HCT116 (cell line): Measurements from ENCODE around the gene RARS1. TPM values are rescaled to one million over a fixed set of nuclear protein-coding genes. Genes with fewer than 3 reads are reported as not detected.

Source experiments
- ATAC-seq: fragments of 200-7000 bp; cut with Tn5 transposase; 2 replicates; pipeline ENCODE4 v1.9.1; 2020; ENCODE audit warnings: mild to moderate bottlenecking, moderate library complexity
- BruUV-seq: library from RNA; stranded (reverse); fragments of 400-500 nt; replicated peaks from 2 replicates; lab custom pipeline; 2021; lab: Mats Ljungman, UMichigan
- CTCF ChIA-PET: fragments of 300-600 bp; sonication (Branson Sonifier 250); formaldehyde crosslinking; loops from one replicate; lab custom pipeline; 2021; ENCODE audit warnings: antibody characterized with exemption; lab: Charles Lee
- POLR2A ChIA-PET: fragments of 300-600, 350-600 bp; sonication (Branson Sonifier 250); formaldehyde crosslinking; loops from one replicate; lab custom pipeline; 2021; ENCODE audit warnings: antibody characterized with exemption; lab: Charles Lee
- RAD21 ChIA-PET, 2 experiments: fragments of 300-600 bp; sonication (Branson Sonifier 250); formaldehyde crosslinking; loops; one replicate each; lab custom pipeline; 2023; ENCODE audit warnings: low total read pairs in 2 of 2; ENCODE audit not compliant: uncharacterized antibody in 2 of 2, unreplicated experiment in 2 of 2, low non-redundant PET in 1 of 2; lab: Charles Lee
- DNase-seq: peaks from one replicate; pipeline ENCODE4 v3.0.0-alpha.2; 2010; ENCODE audit warnings: low read depth, low spot score
- H2AFZ ChIP-seq: fragments of 200-600 bp; shearing (Covaris generic), sonication (generic); 2 replicates; pipeline ENCODE4 v1.6.1; 2017; ENCODE audit warnings: low read depth, mixed run types, mixed read lengths, antibody characterized with exemption, low read length; ENCODE audit not compliant: poor library complexity, severe bottlenecking
- H3K27ac ChIP-seq: 2 replicates; pipeline ENCODE4 v1.5.1; 2012; ENCODE audit warnings: low read depth, low read length
- H3K27me3 ChIP-seq: fragments of 200-600 bp; sonication (generic); 2 replicates; pipeline ENCODE4 v1.6.1; 2016; ENCODE audit warnings: mixed run types, low read length, mixed read lengths; ENCODE audit not compliant: insufficient read depth
- H3K36me3 ChIP-seq, 2 experiments: fragments of 200-500 bp in 1 of 2; fragments of 200-600 bp in 1 of 2; sonication (Bioruptor generic) in 1 of 2; sonication (generic) in 1 of 2; 2 replicates each; pipeline versions ENCODE4 v1.5.1 to v1.6.1; 2014 to 2016; ENCODE audit warnings: low read length in 2 of 2, inconsistent platforms in 1 of 2, mixed read lengths in 1 of 2, mixed run types in 1 of 2; ENCODE audit not compliant: insufficient read depth in 2 of 2, control insufficient read depth in 1 of 2
- H3K4me1 ChIP-seq, 2 experiments: fragments of 200-600 bp in 1 of 2; sonication (generic) in 1 of 2; 2 replicates each; pipeline versions ENCODE4 v1.5.1 to v1.6.1; 2012 to 2017; ENCODE audit warnings: low read length in 2 of 2, inconsistent platforms in 1 of 2, mild to moderate bottlenecking in 1 of 2, mixed read lengths in 1 of 2, mixed run types in 1 of 2, moderate library complexity in 1 of 2; ENCODE audit not compliant: insufficient read depth in 2 of 2, control insufficient read depth in 1 of 2
- H3K4me2 ChIP-seq: fragments of 200-600 bp; sonication (generic); 2 replicates; pipeline ENCODE4 v1.6.1; 2017; ENCODE audit warnings: mixed run types, low read length, mixed read lengths
- H3K4me3 ChIP-seq, 2 experiments: fragments of 200-600 bp in 1 of 2; sonication (generic) in 1 of 2; replicated peaks in 1 of 2; 2 replicates each; pipeline ENCODE4 v1.5.1; 2011 to 2016; ENCODE audit warnings: low read length in 2 of 2, control low read depth in 1 of 2, low read depth in 1 of 2, mild to moderate bottlenecking in 1 of 2, mixed read lengths in 1 of 2, mixed run types in 1 of 2
- H3K79me2 ChIP-seq: fragments of 200-600 bp; sonication (generic); 2 replicates; pipeline ENCODE4 v1.6.1; 2017; ENCODE audit warnings: mild to moderate bottlenecking, mixed run types, low read length, moderate library complexity, mixed read lengths; ENCODE audit not compliant: insufficient read depth
- H3K9ac ChIP-seq: fragments of 200-600 bp; sonication (generic); 2 replicates; pipeline ENCODE4 v1.6.1; 2016; ENCODE audit warnings: low read length, mixed read lengths
- H3K9me2 ChIP-seq: fragments of 200-600 bp; sonication (generic), shearing (Covaris generic); 2 replicates; pipeline ENCODE4 v1.6.1; 2017; ENCODE audit warnings: mixed run types, mild to moderate bottlenecking, moderate library complexity; ENCODE audit not compliant: insufficient read depth
- H3K9me3 ChIP-seq, 2 experiments: fragments of 200-500 bp in 1 of 2; fragments of 200-600 bp in 1 of 2; sonication (Bioruptor generic) in 1 of 2; sonication (generic) in 1 of 2; 2 replicates each; pipeline ENCODE4 v1.6.1; 2014 to 2017; ENCODE audit warnings: low read length in 2 of 2, mixed read lengths in 2 of 2, inconsistent platforms in 1 of 2, low read depth in 1 of 2, mild to moderate bottlenecking in 1 of 2, mixed run types in 1 of 2, moderate library complexity in 1 of 2; ENCODE audit not compliant: control insufficient read depth in 1 of 2, insufficient read depth in 1 of 2
- H4K20me1 ChIP-seq: fragments of 200-600 bp; sonication (generic), shearing (Covaris generic); 2 replicates; pipeline ENCODE4 v1.6.1; 2017; ENCODE audit warnings: mixed run types, mild to moderate bottlenecking, moderate library complexity; ENCODE audit not compliant: insufficient read depth
- CEBPB ChIP-seq: IDR thresholded peaks from 2 replicates; pipeline ENCODE4 v1.6.1; 2012; ENCODE audit warnings: low read depth
- EZH2 ChIP-seq: fragments of 200-600 bp; sonication (generic); IDR thresholded peaks from 2 replicates; pipeline ENCODE4 v1.6.1; 2017; ENCODE audit warnings: antibody characterized with exemption, mixed run types
- EZH2phosphoT487 ChIP-seq: fragments of 200-600 bp; IDR thresholded peaks from 2 replicates; pipeline ENCODE4 v1.6.1; 2018; ENCODE audit warnings: antibody characterized with exemption, borderline replicate concordance
- POLR2AphosphoS5 ChIP-seq: IDR thresholded peaks from 2 replicates; pipeline ENCODE4 v1.6.1; 2011; ENCODE audit warnings: mild to moderate bottlenecking, low read depth, low read length, moderate library complexity
- RAD21 ChIP-seq: IDR thresholded peaks from 2 replicates; pipeline ENCODE4 v1.6.1; 2012; ENCODE audit warnings: low read depth, mild to moderate bottlenecking
- SRF ChIP-seq: IDR thresholded peaks from 2 replicates; pipeline ENCODE4 v1.6.1; 2012; ENCODE audit warnings: low read depth
- TCF7L2 ChIP-seq: IDR thresholded peaks from 2 replicates; pipeline ENCODE4 v1.7.0; 2011; ENCODE audit warnings: borderline replicate concordance, inconsistent platforms; ENCODE audit not compliant: insufficient read depth, insufficient read length; ENCODE audit errors: extremely low read depth
- YY1 ChIP-seq: IDR thresholded peaks from 2 replicates; pipeline ENCODE4 v1.6.1; 2011; ENCODE audit warnings: low read length, low read depth, moderate library complexity, mild to moderate bottlenecking; ENCODE audit not compliant: insufficient replicate concordance; ENCODE audit errors: extremely low read depth
- ZBTB33 ChIP-seq: IDR thresholded peaks from 2 replicates; pipeline ENCODE4 v1.6.1; 2011; ENCODE audit warnings: mild to moderate bottlenecking, low read length, moderate library complexity; ENCODE audit not compliant: insufficient replicate concordance; ENCODE audit errors: extremely low read depth
- ZNF274 ChIP-seq: fragments of 200-500 bp; sonication (Bioruptor generic); IDR thresholded peaks from 2 replicates; pipeline ENCODE4 v1.6.1; 2014; ENCODE audit warnings: mild to moderate bottlenecking, low read depth, low read length, inconsistent platforms
- intact Hi-C: fragments of 100-400 bp; cut with micrococcal nuclease; formaldehyde crosslinking; loops from 2 replicates; pipeline ENCODE4 v1.10.0; 2022
- total RNA-seq: library from RNA; stranded (reverse); gene quantifications from one replicate; pipeline ENCODE4 v1.2.1, GENCODE V29; 2021; ENCODE audit not compliant: unreplicated experiment
- TF ChIP-seq, protein P1 (sequence below), 3 experiments: fragments of 200-600 bp in 1 of 3; sonication (generic) in 1 of 3; IDR thresholded peaks in 2 of 3; conservative IDR thresholded peaks in 1 of 3; 2 replicates each; pipeline ENCODE4 v1.5.1; 2012 to 2017; ENCODE audit warnings: low read depth in 2 of 3, low read length in 2 of 3, antibody characterized with exemption in 1 of 3, borderline replicate concordance in 1 of 3, control low read depth in 1 of 3, mild to moderate bottlenecking in 1 of 3, mixed read lengths in 1 of 3, mixed run types in 1 of 3, moderate library complexity in 1 of 3; ENCODE audit not compliant: insufficient read depth in 1 of 3
- TF ChIP-seq, protein P2 (sequence below): IDR thresholded peaks from 2 replicates; pipeline ENCODE4 v1.6.1; 2012; ENCODE audit warnings: low read depth

The RARS1 gene
- total RNA-seq, 1 experiment from 2014 or later: 122 TPM

- no TSS peak for BruUV-seq
- H3K4me2 ChIP-seq: no peak overlapping the region
- DNase-seq (no peak), ATAC-seq (no peak)
- peaks cover 0 to 4% of the 10 kb centered on the region in 2 experiments; a peak in 2 of 4 replicates for H3K4me1 ChIP-seq
- ChIA-PET POLR2A (no interaction called here), CTCF (no interaction called here), RAD21 (no interaction called here)
- H4K20me1 ChIP-seq: no peaks in the 10 kb centered on the region
- no peak overlapping the region for H3K27ac ChIP-seq
- H3K9ac ChIP-seq: no peak overlapping the region
- no peak overlapping the region for H3K4me3 ChIP-seq
- intact Hi-C loops: no loop called here
- TF ChIP-seq, protein P1, sequence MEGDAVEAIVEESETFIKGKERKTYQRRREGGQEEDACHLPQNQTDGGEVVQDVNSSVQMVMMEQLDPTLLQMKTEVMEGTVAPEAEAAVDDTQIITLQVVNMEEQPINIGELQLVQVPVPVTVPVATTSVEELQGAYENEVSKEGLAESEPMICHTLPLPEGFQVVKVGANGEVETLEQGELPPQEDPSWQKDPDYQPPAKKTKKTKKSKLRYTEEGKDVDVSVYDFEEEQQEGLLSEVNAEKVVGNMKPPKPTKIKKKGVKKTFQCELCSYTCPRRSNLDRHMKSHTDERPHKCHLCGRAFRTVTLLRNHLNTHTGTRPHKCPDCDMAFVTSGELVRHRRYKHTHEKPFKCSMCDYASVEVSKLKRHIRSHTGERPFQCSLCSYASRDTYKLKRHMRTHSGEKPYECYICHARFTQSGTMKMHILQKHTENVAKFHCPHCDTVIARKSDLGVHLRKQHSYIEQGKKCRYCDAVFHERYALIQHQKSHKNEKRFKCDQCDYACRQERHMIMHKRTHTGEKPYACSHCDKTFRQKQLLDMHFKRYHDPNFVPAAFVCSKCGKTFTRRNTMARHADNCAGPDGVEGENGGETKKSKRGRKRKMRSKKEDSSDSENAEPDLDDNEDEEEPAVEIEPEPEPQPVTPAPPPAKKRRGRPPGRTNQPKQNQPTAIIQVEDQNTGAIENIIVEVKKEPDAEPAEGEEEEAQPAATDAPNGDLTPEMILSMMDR (IDR thresholded peaks at IDR 0.05 in 2 of 3, conservative IDR thresholded peaks at IDR 0.05 in 1 of 3; ENCODE audit: borderline replicate concordance in 1 of 3, insufficient read depth in 1 of 3, low read depth in 2 of 3, low read length in 2 of 3): no peak
- TF ChIP-seq RAD21 (no peak), TCF7L2 (no peak), SRF (no peak), EZH2 (no peak), POLR2AphosphoS5 (no peak), ZBTB33 (no peak), CEBPB (no peak), ZNF274 (no peak), EZH2phosphoT487 (no peak), YY1 (no peak)
- TF ChIP-seq, protein P2, sequence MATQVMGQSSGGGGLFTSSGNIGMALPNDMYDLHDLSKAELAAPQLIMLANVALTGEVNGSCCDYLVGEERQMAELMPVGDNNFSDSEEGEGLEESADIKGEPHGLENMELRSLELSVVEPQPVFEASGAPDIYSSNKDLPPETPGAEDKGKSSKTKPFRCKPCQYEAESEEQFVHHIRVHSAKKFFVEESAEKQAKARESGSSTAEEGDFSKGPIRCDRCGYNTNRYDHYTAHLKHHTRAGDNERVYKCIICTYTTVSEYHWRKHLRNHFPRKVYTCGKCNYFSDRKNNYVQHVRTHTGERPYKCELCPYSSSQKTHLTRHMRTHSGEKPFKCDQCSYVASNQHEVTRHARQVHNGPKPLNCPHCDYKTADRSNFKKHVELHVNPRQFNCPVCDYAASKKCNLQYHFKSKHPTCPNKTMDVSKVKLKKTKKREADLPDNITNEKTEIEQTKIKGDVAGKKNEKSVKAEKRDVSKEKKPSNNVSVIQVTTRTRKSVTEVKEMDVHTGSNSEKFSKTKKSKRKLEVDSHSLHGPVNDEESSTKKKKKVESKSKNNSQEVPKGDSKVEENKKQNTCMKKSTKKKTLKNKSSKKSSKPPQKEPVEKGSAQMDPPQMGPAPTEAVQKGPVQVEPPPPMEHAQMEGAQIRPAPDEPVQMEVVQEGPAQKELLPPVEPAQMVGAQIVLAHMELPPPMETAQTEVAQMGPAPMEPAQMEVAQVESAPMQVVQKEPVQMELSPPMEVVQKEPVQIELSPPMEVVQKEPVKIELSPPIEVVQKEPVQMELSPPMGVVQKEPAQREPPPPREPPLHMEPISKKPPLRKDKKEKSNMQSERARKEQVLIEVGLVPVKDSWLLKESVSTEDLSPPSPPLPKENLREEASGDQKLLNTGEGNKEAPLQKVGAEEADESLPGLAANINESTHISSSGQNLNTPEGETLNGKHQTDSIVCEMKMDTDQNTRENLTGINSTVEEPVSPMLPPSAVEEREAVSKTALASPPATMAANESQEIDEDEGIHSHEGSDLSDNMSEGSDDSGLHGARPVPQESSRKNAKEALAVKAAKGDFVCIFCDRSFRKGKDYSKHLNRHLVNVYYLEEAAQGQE: no peak
- no peaks in the 10 kb centered on the region for H3K9me3 ChIP-seq
- peaks cover 1% of the 10 kb centered on the region for H3K79me2 ChIP-seq
- H2AFZ ChIP-seq: no peak overlapping the region
- no peaks in the 10 kb centered on the region for H3K9me2 ChIP-seq
- H3K36me3 ChIP-seq: no peaks in the 10 kb centered on the region
- no peaks in the 10 kb centered on the region for H3K27me3 ChIP-seq
These were observed 4.9 kb upstream of the RARS1 start for GRCh38 chr5:168481330-168481788.
